ENCODE measurements around the gene SCT. TPM values are rescaled to one million over a fixed set of nuclear protein-coding genes. Genes with fewer than 3 reads are reported as not detected.
"Not testable (repeated sequence)": the region's sequence is repeated elsewhere in the genome, so short reads cannot be mapped to it uniquely, and the experiment has no call there.

Gene SCT
- total RNA-seq, 6 experiments from 2014 or later, result not detected

GRCh38 chr11:655036-655726, 28.2 kb upstream of the SCT start:
- Histone ChIP-seq H3K27me3 (no peaks in the 10 kb centered on the region), H3K27ac (peak overlapping the region; percentile 3 to 71 (median 5)), H3K9me3 (no peaks in the 10 kb centered on the region), H3K4me1 (peaks cover 0 to 54% (median 27%) of the 10 kb centered on the region in 4 donors), H3K36me3 (peaks cover 0 to 4% (median 0%) of the 10 kb centered on the region in 4 donors), H3K4me3 (peak overlapping the region in 2 of 3 donors; percentile 24 to 36)
- intact Hi-C loops (cut with DNase I), result no loop called here
- DNase-seq (peak in 1 of 3 donors; percentile 77), ATAC-seq (peak; percentile 64 to 70 (median 68))
- WGBS (ENCODE audit: insufficient coverage, low coverage, low lambda C conversion rate, missing lambda C conversion rate), result 32% methylated on average over 6 of the region's 30 CpGs
- TF ChIP-seq, protein P1, sequence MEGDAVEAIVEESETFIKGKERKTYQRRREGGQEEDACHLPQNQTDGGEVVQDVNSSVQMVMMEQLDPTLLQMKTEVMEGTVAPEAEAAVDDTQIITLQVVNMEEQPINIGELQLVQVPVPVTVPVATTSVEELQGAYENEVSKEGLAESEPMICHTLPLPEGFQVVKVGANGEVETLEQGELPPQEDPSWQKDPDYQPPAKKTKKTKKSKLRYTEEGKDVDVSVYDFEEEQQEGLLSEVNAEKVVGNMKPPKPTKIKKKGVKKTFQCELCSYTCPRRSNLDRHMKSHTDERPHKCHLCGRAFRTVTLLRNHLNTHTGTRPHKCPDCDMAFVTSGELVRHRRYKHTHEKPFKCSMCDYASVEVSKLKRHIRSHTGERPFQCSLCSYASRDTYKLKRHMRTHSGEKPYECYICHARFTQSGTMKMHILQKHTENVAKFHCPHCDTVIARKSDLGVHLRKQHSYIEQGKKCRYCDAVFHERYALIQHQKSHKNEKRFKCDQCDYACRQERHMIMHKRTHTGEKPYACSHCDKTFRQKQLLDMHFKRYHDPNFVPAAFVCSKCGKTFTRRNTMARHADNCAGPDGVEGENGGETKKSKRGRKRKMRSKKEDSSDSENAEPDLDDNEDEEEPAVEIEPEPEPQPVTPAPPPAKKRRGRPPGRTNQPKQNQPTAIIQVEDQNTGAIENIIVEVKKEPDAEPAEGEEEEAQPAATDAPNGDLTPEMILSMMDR (IDR thresholded peaks at IDR 0.05), result no peak
- TF ChIP-seq POLR2A (IDR thresholded peaks at IDR 0.05), result no peak

DNA sequence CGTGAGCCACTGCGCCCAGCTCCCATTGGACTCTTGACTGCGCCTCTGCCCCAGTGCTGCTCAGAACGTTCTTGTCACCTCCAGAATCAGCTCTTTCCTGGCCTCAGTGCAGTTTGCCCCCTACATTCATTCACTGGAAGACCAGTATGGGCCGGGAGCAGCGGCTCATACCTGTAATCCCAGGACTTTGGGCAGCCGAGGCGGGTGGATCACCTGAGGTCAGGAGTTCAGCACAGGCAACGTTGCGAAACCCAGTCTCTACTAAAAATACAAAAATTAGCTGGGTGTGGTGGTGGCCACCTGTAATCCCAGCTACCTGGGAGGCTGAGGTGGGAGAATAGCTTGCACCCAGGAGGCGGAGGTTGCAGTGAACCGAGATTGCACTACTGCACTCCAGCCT, 27.5 kb upstream of the SCT start:
- DNase-seq, result peak in 2 of 3 donors; percentile 83
- Histone ChIP-seq H3K4me1 (peaks cover 0 to 53% (median 26%) of the 10 kb centered on the region in 4 donors), H3K27ac (peak overlapping the region in 2 of 3 donors; percentile 3 to 71)
- H3K9me3 ChIP-seq; intact Hi-C loops (cut with DNase I); H3K4me3 ChIP-seq; H3K36me3 ChIP-seq; H3K27me3 ChIP-seq: not testable (repeated sequence)
- ATAC-seq, result peak; percentile 47 to 51 (median 50)
- 42% methylated on average over 7 of the region's 12 CpGs for WGBS (ENCODE audit: insufficient coverage, low coverage, low lambda C conversion rate, missing lambda C conversion rate)

GRCh38 chr11:653837-654236, 26.9 kb upstream of the SCT start:
- 93% methylated on average over 3 of the region's 15 CpGs for WGBS (ENCODE audit: insufficient coverage, low coverage, low lambda C conversion rate, missing lambda C conversion rate)
- TF ChIP-seq, protein P1 (IDR thresholded peaks at IDR 0.05), result no peak
- TF ChIP-seq POLR2A (IDR thresholded peaks at IDR 0.05), result no peak
- H3K4me1 ChIP-seq, result peaks cover 0 to 50% (median 23%) of the 10 kb centered on the region in 4 donors
- H3K27me3 ChIP-seq, result no peaks in the 10 kb centered on the region
- peaks cover 0 to 4% (median 0%) of the 10 kb centered on the region in 4 donors for H3K36me3 ChIP-seq
- ATAC-seq (no peak), DNase-seq (no peak)
- no peaks in the 10 kb centered on the region for H3K9me3 ChIP-seq
- no peak overlapping the region for H3K27ac ChIP-seq
- H3K4me3 ChIP-seq, result no peak overlapping the region
- intact Hi-C loops (cut with DNase I), result no loop called here

DNA sequence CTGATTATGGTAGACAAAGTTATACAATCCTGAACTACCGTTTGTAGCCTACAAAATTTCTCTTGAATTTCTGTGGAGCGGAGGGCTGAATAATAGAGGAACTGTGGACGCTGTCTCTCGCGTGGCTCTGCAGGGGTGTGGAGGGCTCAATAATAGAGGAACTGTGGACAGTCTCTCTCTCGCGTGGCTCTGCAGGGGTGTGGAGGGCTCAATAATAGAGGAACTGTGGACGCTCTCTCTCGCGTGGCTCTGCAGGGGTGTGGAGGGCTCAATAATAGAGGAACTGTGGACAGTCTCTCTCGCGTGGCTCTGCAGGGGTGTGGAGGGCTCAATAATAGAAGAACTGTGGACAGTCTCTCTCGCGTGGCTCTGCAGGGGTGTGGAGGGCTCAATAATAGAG, 26.2 kb upstream of the SCT start:
- H3K27ac ChIP-seq; H3K36me3 ChIP-seq; H3K9me3 ChIP-seq; intact Hi-C loops (cut with DNase I); ATAC-seq; H3K4me3 ChIP-seq; DNase-seq; H3K27me3 ChIP-seq: not testable (repeated sequence)
- 67% methylated on average over 14 of the region's 14 CpGs for WGBS (ENCODE audit: insufficient coverage, low coverage, low lambda C conversion rate, missing lambda C conversion rate)
- peaks cover 0 to 43% (median 21%) of the 10 kb centered on the region in 4 donors for H3K4me1 ChIP-seq

DNA sequence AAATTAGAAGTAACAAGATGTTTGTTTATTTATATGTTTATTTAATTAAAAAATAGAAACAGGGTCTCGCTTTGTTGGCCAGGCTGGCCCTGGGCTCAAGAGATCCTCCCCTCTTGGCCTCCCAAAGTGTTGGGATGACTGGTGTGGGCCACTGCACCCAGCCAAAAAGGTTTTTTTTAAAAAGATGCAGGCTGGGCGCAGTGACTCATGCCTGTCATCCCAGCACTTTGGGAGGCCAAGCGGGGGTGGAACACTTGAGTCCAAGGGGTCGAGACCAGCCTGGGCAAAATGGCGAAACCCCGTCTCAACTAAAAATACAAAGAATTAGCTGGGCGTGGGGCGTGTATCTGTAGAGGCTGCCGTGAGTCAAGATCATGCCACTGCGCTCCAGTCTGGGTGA, 23.5 kb upstream of the SCT start:
- WGBS (ENCODE audit: insufficient coverage, low coverage, low lambda C conversion rate, missing lambda C conversion rate), result 97% methylated on average over 10 of the region's 10 CpGs
- H3K4me1 ChIP-seq, result peaks cover 0 to 32% (median 13%) of the 10 kb centered on the region in 4 donors
- H3K27ac ChIP-seq, result no peak overlapping the region
- DNase-seq, result no peak
- H3K9me3 ChIP-seq, result no peaks in the 10 kb centered on the region
- H3K27me3 ChIP-seq, result no peaks in the 10 kb centered on the region
- ATAC-seq, result no peak
- TF ChIP-seq, protein P1 (IDR thresholded peaks at IDR 0.05), result no peak
- no peak for TF ChIP-seq POLR2A (IDR thresholded peaks at IDR 0.05)
- H3K36me3 ChIP-seq, result peaks cover 0 to 4% (median 0%) of the 10 kb centered on the region in 4 donors
- H3K4me3 ChIP-seq, result no peak overlapping the region
- intact Hi-C loops (cut with DNase I), result no loop called here

All from right lobe of liver (tissue), 6 donors.